SJCRH30 (cell line): Measurements from ENCODE around the gene MAPK9. TPM values are rescaled to one million over a fixed set of nuclear protein-coding genes. Genes with fewer than 3 reads are reported as not detected.
A peak's percentile ranks its signal among the peaks of the same experiment; 100 is the strongest.

Source experiments
- DNase-seq, 2 experiments: peaks; one replicate each; pipeline ENCODE4 v3.0.0-alpha.2; 2015 to 2020
- H3K27ac ChIP-seq: fragments of 250-450 bp; sonication (Bioruptor Pico); 2 replicates; pipeline ENCODE4 v1.5.1; 2020; ENCODE audit warnings: mild to moderate bottlenecking, moderate library complexity
- H3K27me3 ChIP-seq: fragments of 250-450 bp; sonication (Bioruptor Pico); 2 replicates; pipeline ENCODE4 v1.5.1; 2020; ENCODE audit warnings: mild to moderate bottlenecking, moderate library complexity
- H3K36me3 ChIP-seq: fragments of 250-450 bp; sonication (Bioruptor Pico); 2 replicates; pipeline ENCODE4 v1.5.1; 2020; ENCODE audit warnings: mild to moderate bottlenecking, moderate library complexity
- H3K4me1 ChIP-seq: fragments of 250-450 bp; sonication (Bioruptor Pico); 2 replicates; pipeline ENCODE4 v1.5.1; 2020; ENCODE audit warnings: mild to moderate bottlenecking, moderate library complexity
- H3K4me3 ChIP-seq: fragments of 250-450 bp; sonication (Bioruptor Pico); 2 replicates; pipeline ENCODE4 v1.5.1; 2020; ENCODE audit warnings: mild to moderate bottlenecking, moderate library complexity
- H3K9me3 ChIP-seq: fragments of 250-450 bp; sonication (Bioruptor Pico); replicated peaks from 2 replicates; pipeline ENCODE4 v1.5.1; 2020; ENCODE audit warnings: mild to moderate bottlenecking, moderate library complexity
- total RNA-seq: library from RNA; depleted of rRNA; stranded (reverse); fragments of >200 nt; shearing (Covaris generic); gene quantifications from 2 replicates; pipeline ENCODE4 v1.2.3, GENCODE V29; 2014

The MAPK9 gene
- total RNA-seq, 1 experiment from 2014 or later: 46.6 TPM

DNA sequence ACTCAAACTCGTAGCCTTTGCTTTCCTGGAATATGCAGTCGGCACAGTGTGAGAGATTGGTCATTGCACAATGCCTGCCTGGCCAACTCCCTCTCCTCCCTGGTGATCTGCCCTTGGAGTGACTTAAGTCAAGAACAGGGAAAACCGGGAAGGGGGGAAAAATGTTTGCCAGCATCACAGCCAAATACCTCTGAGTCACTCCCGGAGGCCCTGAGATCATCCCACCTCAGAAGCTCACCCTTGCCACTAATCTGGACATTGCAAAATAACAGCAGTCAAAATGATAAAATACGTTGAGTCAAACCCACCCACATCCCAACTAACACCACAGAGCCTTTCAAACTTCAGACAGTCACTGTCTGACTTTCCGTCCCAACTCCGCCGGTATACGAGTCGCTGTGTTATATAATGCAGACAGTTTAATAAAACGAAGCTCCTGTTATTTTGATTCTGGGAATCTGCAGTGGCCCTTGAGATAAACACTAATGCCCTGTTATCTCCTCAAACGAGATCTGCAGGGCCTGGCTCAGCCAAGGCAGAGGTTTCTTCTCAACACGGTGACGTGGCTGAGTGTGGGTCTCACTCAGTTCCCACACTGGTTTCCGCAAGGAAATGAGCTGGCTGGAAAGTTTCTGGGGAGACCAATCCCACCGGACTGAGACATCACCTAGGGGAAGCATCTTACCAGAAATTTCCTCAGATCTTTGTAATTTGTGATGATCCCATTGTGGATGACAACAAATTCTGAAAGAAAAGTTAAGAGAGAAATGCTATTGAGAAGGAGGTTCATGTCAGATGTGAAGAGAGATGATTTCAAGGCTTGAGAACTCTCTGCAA, 39.1 kb upstream of the MAPK9 start:
- DNase-seq: no peak
- Histone ChIP-seq H3K36me3 (no peaks in the 10 kb centered on the region), H3K27me3 (no peaks in the 10 kb centered on the region), H3K27ac (no peak overlapping the region), H3K9me3 (no peaks in the 10 kb centered on the region), H3K4me3 (no peak overlapping the region), H3K4me1 (peaks cover 3% of the 10 kb centered on the region; the same call in 1 of the 2 replicates)

DNA sequence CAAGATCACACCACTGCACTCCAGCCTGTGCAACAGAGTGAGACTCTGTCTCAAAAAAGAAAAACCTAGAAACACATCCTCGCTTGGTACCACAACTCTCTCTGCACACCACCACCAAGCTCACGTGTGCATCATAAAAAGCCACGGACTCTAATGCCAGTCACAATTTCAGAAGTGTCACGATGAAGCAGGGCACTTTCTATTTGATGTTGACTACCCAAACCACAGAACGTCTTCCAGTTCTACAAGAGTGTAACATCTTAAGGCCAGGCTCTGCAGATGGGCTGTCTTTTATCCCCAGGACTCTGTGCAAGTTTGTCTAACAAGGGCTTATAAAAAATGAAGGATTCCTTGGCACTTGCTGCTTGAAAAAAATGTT, 38.4 kb upstream of the MAPK9 start:
- Histone ChIP-seq H3K4me3 (no peak overlapping the region), H3K4me1 (peaks cover 3% of the 10 kb centered on the region; the same call in 1 of the 2 replicates), H3K9me3 (no peaks in the 10 kb centered on the region), H3K27me3 (no peaks in the 10 kb centered on the region), H3K27ac (no peak overlapping the region), H3K36me3 (no peaks in the 10 kb centered on the region)
- no peak for DNase-seq

DNA sequence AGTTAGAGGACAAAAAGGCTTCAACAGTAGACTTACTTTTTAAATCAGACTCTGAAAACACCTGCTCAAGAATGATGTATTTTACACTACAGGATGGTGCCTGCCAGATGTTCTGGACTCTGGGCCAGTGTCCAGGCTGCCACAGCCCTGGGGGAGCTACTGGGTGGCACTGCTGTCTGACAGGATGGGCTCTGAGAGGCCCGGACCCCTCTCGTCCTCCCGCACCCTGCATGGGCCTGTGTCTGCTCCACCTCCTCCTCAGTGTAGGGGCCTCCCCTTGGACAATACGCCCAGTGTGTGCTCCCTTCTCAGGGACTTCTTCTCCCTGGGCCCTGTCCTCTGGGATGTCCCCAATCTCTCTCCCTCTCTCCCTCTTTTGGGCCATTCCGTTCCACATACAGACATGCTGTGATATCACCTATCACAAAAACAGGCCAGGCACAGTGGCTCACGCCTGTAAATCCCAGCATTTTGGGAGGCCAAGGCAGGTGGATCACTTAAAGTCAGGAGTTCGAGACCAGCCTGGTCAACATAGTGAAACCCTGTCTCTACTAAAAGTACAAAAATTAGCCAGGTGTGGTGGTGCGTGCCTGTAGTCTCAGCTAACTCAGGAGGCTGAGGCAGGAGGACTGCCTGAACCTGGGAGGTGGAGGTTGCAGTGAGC, 37.9 kb upstream of the MAPK9 start:
- Histone ChIP-seq H3K4me1 (peaks cover 3% of the 10 kb centered on the region; the same call in 1 of the 2 replicates), H3K4me3 (no peak overlapping the region), H3K27ac (no peak overlapping the region), H3K27me3 (no peaks in the 10 kb centered on the region), H3K36me3 (no peaks in the 10 kb centered on the region), H3K9me3 (no peaks in the 10 kb centered on the region)
- no peak for DNase-seq

DNA sequence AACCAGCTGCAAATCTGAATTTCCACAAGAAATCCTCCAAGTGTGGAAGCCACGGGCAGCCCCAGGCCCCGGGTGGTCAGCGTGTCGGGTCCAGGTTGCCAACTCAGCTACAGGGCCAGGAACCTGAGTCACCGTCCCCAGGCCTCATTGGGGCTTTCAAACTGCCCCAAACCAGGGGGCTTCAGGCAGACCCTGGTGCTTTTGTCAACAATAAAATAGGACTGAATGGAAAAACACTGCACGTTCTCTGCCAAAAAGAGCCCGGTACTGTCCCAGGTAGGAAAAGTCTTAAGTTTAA, 37.2 kb upstream of the MAPK9 start:
- Histone ChIP-seq H3K4me1 (peaks cover 5% of the 10 kb centered on the region; the same call in 1 of the 2 replicates), H3K27ac (no peak overlapping the region), H3K9me3 (no peaks in the 10 kb centered on the region), H3K4me3 (no peak overlapping the region), H3K27me3 (no peaks in the 10 kb centered on the region), H3K36me3 (no peaks in the 10 kb centered on the region)
- no peak for DNase-seq

DNA sequence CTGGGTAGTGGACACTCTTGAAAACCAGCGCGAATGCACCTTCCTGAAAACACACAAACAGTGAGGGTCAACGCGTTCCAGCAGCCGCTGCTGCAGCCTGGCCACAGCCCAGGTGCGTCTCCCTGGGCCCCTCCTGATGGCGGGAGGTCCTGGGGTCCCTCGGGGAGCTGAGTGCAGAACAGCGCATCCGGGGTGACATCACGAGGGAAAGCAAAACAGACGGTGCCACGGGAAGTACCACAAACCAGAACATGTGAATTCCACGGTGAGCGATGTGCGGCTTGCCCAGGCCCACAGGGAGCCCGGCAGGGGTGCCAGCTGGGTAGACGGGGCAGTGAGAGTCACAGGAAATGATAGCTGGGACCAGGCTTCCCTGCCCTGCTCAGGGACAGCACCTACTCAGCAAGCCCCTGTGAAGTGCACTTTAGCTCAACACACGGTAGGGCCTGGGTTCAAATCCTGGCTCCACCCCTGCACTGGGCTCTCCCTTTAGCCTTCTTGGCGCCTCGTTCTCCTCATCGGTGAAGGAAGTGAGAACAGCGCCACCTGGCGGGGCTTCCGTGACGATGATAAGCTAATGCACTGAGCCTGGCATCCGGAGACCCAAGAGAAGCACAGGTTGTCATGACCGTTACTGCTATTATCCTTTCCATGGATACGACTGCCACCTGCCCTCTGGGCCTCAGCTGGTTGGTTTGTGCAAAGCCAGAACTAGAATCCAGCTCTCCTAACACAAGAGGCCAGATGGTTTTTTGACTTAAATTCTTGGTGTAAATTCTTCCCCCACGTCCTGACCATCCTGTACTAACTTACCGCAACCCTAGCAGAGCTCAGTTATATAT, 36.6 kb upstream of the MAPK9 start:
- Histone ChIP-seq H3K27ac (no peak overlapping the region), H3K27me3 (no peaks in the 10 kb centered on the region), H3K4me1 (peaks cover 5% of the 10 kb centered on the region; the same call in 1 of the 2 replicates), H3K9me3 (no peaks in the 10 kb centered on the region), H3K36me3 (no peaks in the 10 kb centered on the region), H3K4me3 (no peak overlapping the region)
- DNase-seq: peak; percentile 79 to 90

DNA sequence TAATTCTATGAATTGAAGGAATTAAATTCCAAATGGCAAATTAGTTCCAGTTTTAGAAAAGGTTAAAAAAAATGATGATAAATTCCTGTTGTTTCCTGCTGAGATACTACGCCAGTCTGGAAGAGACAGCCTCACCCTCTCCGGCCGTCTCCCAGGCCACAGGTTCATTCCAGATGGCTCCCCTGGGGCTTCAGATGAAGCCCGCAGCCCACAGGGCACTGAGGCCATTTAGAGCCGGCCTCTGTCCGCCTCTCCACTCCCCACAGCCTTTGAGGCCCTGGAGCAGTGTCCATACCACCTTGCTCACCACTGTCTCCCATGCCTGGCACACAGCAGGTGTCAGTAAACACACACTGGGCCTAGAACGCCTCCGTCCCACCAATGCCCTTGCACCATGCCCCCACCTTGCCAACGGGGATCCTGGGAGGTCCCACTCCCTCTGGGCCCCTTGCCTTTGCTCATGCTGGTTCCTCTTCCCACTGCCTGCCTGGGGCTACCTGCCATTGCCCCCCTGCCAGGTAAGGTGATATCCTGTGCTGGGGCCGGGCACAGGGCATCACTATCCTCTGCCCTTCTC, 35.2 kb upstream of the MAPK9 start:
- Histone ChIP-seq H3K36me3 (no peaks in the 10 kb centered on the region), H3K27ac (no peak overlapping the region), H3K4me3 (no peak overlapping the region), H3K9me3 (no peaks in the 10 kb centered on the region), H3K4me1 (peaks cover 5% of the 10 kb centered on the region; the same call in 1 of the 2 replicates), H3K27me3 (no peaks in the 10 kb centered on the region)
- no peak for DNase-seq

DNA sequence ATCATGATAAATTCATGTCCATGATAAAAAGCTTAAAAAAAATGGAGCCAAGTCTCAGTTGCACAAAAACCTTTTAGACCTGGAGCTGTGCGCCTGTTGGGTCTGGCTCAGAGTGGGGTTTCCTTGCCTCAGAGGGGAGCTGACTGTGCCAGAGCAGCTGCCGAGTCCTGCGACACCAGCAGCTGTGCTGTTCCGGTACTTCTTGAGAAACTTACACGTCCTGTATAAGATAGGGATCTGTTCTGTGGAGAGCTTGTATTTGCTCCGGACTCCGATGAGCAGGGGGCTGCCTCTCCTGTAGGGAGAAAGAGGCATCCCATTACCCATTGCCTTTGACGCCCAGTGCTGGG, 32.7 kb upstream of the MAPK9 start:
- Histone ChIP-seq H3K27ac (no peak overlapping the region), H3K36me3 (no peaks in the 10 kb centered on the region), H3K4me3 (no peak overlapping the region), H3K4me1 (peaks cover 2% of the 10 kb centered on the region; the same call in 1 of the 2 replicates), H3K27me3 (no peaks in the 10 kb centered on the region), H3K9me3 (no peaks in the 10 kb centered on the region)
- DNase-seq: peak; percentile 37 to 52

DNA sequence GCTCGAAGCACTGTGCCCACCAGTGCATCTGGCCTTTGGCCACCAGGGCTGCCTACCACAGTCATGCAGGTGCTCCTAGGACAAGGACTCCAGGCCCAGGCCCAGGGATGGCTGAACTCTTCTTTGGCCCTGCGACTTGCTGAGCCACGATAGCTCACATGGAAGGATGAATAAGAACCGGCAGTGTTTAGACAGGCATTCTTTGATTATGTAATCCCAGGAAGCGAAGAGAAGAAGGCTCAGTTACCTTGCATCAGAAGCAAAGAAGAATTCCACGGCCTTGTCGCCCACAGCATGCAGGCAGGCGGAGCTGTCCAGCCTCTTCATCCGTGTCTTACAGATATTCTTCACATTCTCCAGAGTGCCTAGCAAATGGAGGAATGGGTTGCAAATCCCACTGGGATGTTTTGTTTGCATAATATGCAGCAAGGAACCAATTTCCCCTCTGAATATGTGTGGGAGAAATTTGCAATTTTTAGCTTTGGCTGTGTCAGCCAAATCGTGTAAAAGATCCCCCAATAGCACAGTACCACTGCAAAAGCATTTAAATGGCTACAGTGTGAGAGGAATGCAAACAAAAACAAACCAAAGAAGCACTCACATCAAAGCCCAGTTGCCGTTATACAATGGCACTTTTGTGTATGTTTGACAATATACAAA, 32.2 kb upstream of the MAPK9 start:
- H3K4me3 ChIP-seq: no peak overlapping the region
- no peaks in the 10 kb centered on the region for H3K36me3 ChIP-seq
- no peak overlapping the region for H3K27ac ChIP-seq
- no peak for DNase-seq
- no peaks in the 10 kb centered on the region for H3K9me3 ChIP-seq
- no peaks in the 10 kb centered on the region for H3K27me3 ChIP-seq
- H3K4me1 ChIP-seq: peaks cover 2% of the 10 kb centered on the region; the same call in 1 of the 2 replicates

DNA sequence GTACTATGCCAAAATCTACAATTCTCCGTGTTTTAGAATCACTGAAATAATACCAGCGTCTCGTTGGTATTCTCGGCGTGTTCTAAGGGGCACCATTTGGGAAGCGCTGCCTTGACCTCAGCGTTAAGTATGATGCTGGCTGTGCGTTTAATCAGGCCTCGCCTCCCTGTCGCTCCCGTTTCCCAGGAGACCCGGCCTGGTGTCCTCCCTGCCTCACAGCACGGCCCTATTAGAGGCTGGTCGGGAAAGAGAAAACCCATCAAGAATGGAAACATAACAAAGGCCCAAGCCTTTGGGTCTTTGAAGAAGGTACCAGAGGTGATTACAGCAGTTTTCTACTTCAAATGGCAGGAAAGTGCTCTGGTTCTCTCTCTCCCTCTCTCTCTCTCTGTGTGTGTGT, 31.3 kb upstream of the MAPK9 start:
- no peak overlapping the region for H3K4me3 ChIP-seq
- no peaks in the 10 kb centered on the region for H3K36me3 ChIP-seq
- H3K27me3 ChIP-seq: no peaks in the 10 kb centered on the region
- H3K4me1 ChIP-seq: peaks cover 2% of the 10 kb centered on the region; the same call in 1 of the 2 replicates
- no peak for DNase-seq
- H3K9me3 ChIP-seq: no peaks in the 10 kb centered on the region
- H3K27ac ChIP-seq: no peak overlapping the region

DNA sequence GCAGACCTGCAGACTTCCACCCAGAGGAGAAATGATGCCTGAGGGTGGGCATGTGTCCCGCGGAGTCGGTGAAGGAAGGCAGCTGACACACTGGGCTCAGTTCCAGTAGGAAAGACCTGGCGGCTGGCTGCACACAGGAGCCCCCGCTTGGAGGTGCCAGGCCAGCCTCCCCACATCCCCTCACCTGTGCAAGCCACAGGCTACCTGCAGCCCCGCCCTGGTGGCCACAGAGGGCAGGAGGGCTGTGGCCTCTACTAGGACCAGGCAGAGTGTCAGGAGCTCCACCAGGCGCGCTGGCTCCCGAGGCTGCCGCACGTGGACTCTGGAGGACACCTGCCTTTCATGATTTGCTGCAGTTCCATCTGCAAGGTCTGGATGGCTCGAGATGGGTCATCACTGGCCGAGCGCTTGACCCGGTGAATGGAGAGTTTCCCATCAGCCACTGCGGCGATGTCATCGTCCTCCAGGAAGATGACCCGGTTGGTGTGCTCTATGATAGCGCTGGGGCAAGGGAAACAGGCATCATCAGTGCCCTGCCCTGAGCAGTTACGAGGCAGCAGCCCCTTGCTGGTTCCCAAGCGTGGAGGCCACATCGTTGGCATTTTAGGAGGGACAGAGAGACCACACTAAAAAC, 26.7 kb upstream of the MAPK9 start:
- no peak overlapping the region for H3K4me3 ChIP-seq
- DNase-seq: no peak
- no peaks in the 10 kb centered on the region for H3K4me1 ChIP-seq
- H3K27ac ChIP-seq: no peak overlapping the region
- H3K27me3 ChIP-seq: no peaks in the 10 kb centered on the region
- H3K36me3 ChIP-seq: no peaks in the 10 kb centered on the region
- H3K9me3 ChIP-seq: no peaks in the 10 kb centered on the region

DNA sequence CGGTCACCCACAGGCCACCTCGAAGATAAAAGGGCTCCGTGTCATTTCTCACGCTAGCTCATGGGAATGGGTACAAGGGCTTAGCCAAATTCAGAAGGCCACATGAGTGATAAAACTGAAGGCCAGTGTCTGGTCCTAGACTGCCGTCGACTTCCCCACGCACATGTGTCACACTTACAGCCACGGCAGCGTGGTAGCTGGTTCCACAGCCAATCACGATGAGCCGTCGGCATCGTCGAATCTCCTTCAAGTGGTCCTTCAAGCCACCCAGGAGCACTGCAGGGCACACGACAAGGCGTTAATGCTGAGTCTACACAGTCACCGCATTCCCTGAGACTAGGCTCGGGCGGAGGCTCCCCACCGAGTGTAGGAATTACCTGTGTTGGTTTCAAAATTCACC, 24.7 kb upstream of the MAPK9 start:
- Histone ChIP-seq H3K4me3 (no peak overlapping the region), H3K4me1 (no peaks in the 10 kb centered on the region), H3K27me3 (no peaks in the 10 kb centered on the region), H3K36me3 (no peaks in the 10 kb centered on the region), H3K27ac (no peak overlapping the region), H3K9me3 (no peaks in the 10 kb centered on the region)
- no peak for DNase-seq

DNA sequence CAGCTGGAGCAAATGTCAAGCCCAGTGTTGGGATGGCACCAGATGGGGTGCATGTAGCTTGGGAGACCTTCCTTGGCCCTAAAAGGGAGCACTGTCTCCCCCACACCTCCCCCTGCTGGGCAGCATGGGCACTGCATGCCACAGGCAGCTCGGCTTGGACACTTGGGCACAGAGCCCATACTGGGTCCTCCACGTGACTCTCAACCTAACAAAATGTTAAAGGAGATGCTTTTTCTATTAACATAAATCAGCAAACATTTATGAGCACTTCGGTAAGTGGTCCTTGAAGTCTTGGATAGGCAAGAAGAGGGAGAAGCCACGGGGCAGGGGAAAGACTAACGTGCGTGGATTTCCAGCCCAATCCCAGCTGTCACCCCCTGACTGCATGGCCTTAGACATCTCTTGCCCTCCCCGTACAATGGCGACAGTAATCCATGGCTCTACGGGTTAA, 23.9 kb upstream of the MAPK9 start:
- Histone ChIP-seq H3K27ac (no peak overlapping the region), H3K9me3 (no peaks in the 10 kb centered on the region), H3K4me3 (no peak overlapping the region), H3K27me3 (no peaks in the 10 kb centered on the region), H3K36me3 (no peaks in the 10 kb centered on the region), H3K4me1 (no peaks in the 10 kb centered on the region)
- peak; percentile 52 to 73 for DNase-seq

DNA sequence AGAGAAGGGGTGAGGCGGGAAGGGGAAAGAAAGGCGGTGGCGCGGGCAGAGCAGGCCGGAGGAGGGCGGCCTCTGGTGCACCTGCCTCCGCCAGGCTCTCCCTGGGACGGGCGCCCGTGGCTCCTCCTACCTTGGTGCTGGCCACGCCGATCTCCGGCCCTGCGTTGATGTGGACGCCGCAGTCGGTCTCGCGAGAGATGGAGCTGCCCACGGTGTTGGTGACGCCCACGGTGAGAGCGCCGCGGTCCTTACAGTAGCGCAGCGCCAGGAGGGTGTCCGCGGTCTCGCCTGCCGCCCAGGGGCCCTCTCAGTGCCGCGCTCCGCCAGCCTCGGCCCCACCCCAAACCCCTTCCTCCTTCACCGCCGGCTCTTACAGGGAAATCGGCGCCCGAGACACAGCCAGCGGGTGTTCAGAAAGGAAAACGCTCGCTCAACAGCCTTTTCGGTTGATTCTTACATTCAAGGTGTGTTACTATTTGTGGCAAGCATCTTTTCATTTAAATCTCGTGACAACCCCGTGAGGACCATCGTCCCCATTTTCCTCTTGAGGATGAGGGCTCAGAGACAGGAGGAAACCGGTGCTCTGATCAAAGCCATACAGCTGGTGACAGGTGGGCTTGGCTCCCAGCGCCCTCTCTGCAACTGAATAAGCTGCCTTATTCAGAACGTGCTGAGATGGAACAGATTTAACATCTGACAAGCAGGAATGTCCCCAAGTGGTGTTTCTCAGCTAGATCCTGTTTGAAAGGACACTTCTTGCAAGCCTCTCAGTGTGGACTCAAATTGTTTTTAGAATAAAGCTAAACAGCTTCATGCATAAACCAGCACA, 22.0 kb upstream of the MAPK9 start:
- no peaks in the 10 kb centered on the region for H3K9me3 ChIP-seq
- DNase-seq: no peak
- H3K36me3 ChIP-seq: no peaks in the 10 kb centered on the region
- H3K27ac ChIP-seq: no peak overlapping the region
- no peaks in the 10 kb centered on the region for H3K27me3 ChIP-seq
- H3K4me1 ChIP-seq: no peaks in the 10 kb centered on the region
- H3K4me3 ChIP-seq: no peak overlapping the region
